Ureter (tissue), 1 donor: ENCODE results near the gene ZNF43. TPM values are rescaled to one million over a fixed set of nuclear protein-coding genes. Genes with fewer than 3 reads are reported as not detected.
"Not testable (repeated sequence)": the region's sequence is repeated elsewhere in the genome, so short reads cannot be mapped to it uniquely, and the experiment has no call there.

ENCODE experiments used
- DNase-seq: peaks from one replicate; pipeline ENCODE4 v3.0.0-alpha.2; 2020; ENCODE audit warnings: low spot score
- total RNA-seq: library from RNA; stranded (reverse); gene quantifications from one replicate; pipeline ENCODE4 v1.2.4, GENCODE V29; 2023
- donor health status: DM: yes; HTN: yes; CAD: no.

Gene ZNF43
- total RNA-seq, 1 donor from 2014 or later: 39.8 TPM

- DNase-seq: not testable (repeated sequence)
Measured at GRCh38 chr19:21808400-21809000, 27.5 kb downstream of the ZNF43 start.

- DNase-seq: peak; percentile 47
Measured at GRCh38 chr19:21789466-21790085, 46.4 kb downstream of the ZNF43 start.

- DNase-seq: no peak
Measured at GRCh38 chr19:21786936-21787335, 49.0 kb downstream of the ZNF43 start.

GRCh38 chr19:21775792-21776191, 60.2 kb downstream of the ZNF43 start:
- DNase-seq: not testable (repeated sequence)

GRCh38 chr19:21767065-21767800, 68.7 kb downstream of the ZNF43 start, which contains the start of gene ZNF100:
Gene ZNF100 (minus strand): TSS chr19:21767579. CDS start chr19:21767429, 150 bp downstream.
- peak; percentile 94 for DNase-seq

GRCh38 chr19:21766705-21767064, 69.3 kb downstream of the ZNF43 start:
- DNase-seq: not testable (repeated sequence)

- no peak for DNase-seq
Measured at GRCh38 chr19:21765151-21765550, 70.8 kb downstream of the ZNF43 start.

GRCh38 chr19:21761547-21761946, 74.4 kb downstream of the ZNF43 start:
- not testable (repeated sequence) for DNase-seq

GRCh38 chr19:21758296-21758695, 77.7 kb downstream of the ZNF43 start:
- DNase-seq: no peak

- not testable (repeated sequence) for DNase-seq
Measured at GRCh38 chr19:21755555-21755954, 80.4 kb downstream of the ZNF43 start.

Other genes with a start within 250 kb of the ZNF43 start
- 21.0 TPM for gene ZNF100, start 68.6 kb downstream of the ZNF43 start, total RNA-seq
- 32.4 TPM for gene ZNF208, start 174.8 kb upstream of the ZNF43 start, total RNA-seq
- gene ZNF257, start 216.3 kb upstream of the ZNF43 start, total RNA-seq: 6.7 TPM